ENCODE data around the gene PRSS37. TPM values are rescaled to one million over a fixed set of nuclear protein-coding genes. Genes with fewer than 3 reads are reported as not detected.

Gene PRSS37
- total RNA-seq, 2 donors from 2014 or later, result not detected

DNA sequence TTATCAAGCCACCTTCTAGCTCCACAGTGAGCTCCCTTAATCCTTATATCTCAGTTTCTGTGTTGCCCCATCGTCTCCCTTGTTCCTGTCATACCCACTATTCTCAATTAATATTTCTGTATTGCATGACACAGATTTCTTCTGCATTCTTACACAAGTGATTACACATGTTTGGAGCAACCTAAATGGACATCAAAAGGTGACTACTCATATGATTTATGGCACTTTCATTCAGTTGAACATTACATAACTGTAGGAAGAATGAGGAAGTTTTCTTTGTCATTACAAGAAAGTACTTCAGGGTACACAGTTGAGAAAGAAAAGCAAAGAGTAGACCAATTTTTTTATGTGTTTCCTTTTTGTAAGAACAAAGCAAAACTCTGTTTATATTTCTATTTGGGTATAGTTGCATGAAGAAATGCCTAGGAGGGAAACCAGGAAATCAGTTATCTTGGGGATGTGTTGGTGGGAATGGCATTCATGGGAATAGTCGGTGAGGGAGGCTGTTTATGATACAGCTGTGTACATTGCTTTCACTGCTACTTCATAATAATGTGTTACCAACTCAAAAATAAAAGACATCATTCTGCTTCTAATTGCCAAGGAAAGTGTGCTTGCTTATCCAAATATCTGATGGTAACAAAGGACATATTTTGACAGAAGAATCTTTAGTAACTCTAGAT lies 23.6 kb upstream of the PRSS37 start:
- Histone ChIP-seq H3K36me3 (no peaks in the 10 kb centered on the region), H3K27ac (no peak overlapping the region), H3K4me3 (no peak overlapping the region), H3K27me3 (replicated peaks; ENCODE audit: insufficient read depth) (no peaks in the 10 kb centered on the region), H3K9me3 (peaks cover 3% of the 10 kb centered on the region), H3K4me1 (ENCODE audit: control insufficient read depth in 1 of 2, low read depth in 2 of 2) (no peaks in the 10 kb centered on the region)
- TF ChIP-seq, protein P1, sequence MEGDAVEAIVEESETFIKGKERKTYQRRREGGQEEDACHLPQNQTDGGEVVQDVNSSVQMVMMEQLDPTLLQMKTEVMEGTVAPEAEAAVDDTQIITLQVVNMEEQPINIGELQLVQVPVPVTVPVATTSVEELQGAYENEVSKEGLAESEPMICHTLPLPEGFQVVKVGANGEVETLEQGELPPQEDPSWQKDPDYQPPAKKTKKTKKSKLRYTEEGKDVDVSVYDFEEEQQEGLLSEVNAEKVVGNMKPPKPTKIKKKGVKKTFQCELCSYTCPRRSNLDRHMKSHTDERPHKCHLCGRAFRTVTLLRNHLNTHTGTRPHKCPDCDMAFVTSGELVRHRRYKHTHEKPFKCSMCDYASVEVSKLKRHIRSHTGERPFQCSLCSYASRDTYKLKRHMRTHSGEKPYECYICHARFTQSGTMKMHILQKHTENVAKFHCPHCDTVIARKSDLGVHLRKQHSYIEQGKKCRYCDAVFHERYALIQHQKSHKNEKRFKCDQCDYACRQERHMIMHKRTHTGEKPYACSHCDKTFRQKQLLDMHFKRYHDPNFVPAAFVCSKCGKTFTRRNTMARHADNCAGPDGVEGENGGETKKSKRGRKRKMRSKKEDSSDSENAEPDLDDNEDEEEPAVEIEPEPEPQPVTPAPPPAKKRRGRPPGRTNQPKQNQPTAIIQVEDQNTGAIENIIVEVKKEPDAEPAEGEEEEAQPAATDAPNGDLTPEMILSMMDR (IDR thresholded peaks at IDR 0.05), result no peak
- ATAC-seq (ENCODE audit: insufficient number of reproducible peaks, low FRiP score, low read depth) (no peak), DNase-seq (ENCODE audit: low spot score) (no peak)

DNA sequence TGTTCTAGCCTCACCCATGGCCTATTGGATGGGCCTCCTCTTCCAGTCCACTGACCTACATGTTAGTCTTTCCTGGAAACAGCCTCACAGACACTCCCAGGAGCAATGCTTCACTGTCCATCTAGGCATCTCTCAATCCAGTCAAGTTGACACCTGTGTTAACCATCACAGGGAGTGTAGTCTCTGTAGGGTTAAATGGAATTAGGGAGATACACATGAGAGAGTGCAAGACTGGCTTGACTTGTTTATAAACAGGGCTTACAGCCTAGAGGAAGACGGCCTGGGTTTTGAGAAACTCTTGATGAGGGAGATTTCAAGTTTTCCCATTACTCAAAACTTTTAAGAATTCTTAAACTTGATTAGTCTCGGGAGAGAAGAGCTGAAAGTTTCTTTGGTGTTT lies 18.9 kb upstream of the PRSS37 start:
- Histone ChIP-seq H3K36me3 (no peaks in the 10 kb centered on the region), H3K4me3 (no peak overlapping the region), H3K4me1 (ENCODE audit: control insufficient read depth in 1 of 2, low read depth in 2 of 2) (no peaks in the 10 kb centered on the region), H3K27ac (no peak overlapping the region), H3K27me3 (replicated peaks; ENCODE audit: insufficient read depth) (no peaks in the 10 kb centered on the region), H3K9me3 (peaks cover 11% of the 10 kb centered on the region)
- ATAC-seq (ENCODE audit: insufficient number of reproducible peaks, low FRiP score, low read depth), result no peak
- TF ChIP-seq, protein P1 (IDR thresholded peaks at IDR 0.05), result no peak
- no peak for DNase-seq (ENCODE audit: low spot score)

DNA sequence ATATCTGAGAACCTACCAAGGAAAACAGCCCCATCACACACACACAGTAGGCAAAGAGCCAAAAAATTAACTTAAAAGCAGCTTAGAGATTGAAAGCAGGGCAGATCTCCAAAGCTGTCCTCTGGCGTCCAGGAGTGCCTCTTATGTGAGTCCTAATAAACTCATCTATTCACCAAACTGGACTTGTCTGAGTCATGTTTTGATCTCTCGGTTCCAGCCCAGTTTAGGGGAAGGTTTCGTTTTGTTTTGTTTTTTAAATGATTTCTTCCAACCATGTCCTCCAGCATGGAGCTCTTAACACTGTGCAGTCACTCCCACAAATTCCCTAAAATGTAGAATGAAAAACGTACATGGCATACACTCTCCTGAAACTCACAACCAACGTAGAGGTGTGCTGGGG lies 6.7 kb upstream of the PRSS37 start:
- no peak overlapping the region for H3K27ac ChIP-seq
- H3K4me1 ChIP-seq (ENCODE audit: control insufficient read depth in 1 of 2, low read depth in 2 of 2), result no peaks in the 10 kb centered on the region
- no peaks in the 10 kb centered on the region for H3K27me3 ChIP-seq (replicated peaks; ENCODE audit: insufficient read depth)
- TF ChIP-seq, protein P1 (IDR thresholded peaks at IDR 0.05), result no peak
- DNase-seq (ENCODE audit: low spot score) (no peak), ATAC-seq (ENCODE audit: insufficient number of reproducible peaks, low FRiP score, low read depth) (no peak)
- no peaks in the 10 kb centered on the region for H3K36me3 ChIP-seq
- no peaks in the 10 kb centered on the region for H3K9me3 ChIP-seq
- H3K4me3 ChIP-seq, result no peak overlapping the region

DNA sequence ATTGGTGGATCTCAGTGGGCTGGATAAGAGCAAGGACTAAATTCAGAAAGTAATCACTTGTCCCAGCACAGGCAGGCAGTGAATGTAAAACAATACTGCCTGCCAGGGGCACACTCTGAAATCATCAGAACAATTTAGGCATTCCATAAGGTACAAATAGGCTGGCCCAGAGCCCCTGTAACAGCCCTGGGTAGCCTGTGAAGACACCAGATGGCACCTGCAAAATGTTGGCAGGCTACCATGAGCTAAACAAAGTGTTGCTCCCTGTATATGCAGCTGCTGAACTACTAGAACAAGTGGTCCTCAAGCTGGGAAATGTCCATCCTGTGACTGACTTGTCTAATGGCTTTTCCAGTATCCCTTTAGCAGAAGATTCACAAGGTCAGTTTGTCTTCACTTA lies 3.0 kb upstream of the PRSS37 start:
- no peaks in the 10 kb centered on the region for H3K27me3 ChIP-seq (replicated peaks; ENCODE audit: insufficient read depth)
- no peak for ATAC-seq (ENCODE audit: insufficient number of reproducible peaks, low FRiP score, low read depth)
- no peaks in the 10 kb centered on the region for H3K36me3 ChIP-seq
- H3K9me3 ChIP-seq, result no peaks in the 10 kb centered on the region
- DNase-seq (ENCODE audit: low spot score), result no peak
- no peak overlapping the region for H3K27ac ChIP-seq
- no peaks in the 10 kb centered on the region for H3K4me1 ChIP-seq (ENCODE audit: control insufficient read depth in 1 of 2, low read depth in 2 of 2)
- no peak overlapping the region for H3K4me3 ChIP-seq
- TF ChIP-seq, protein P1 (IDR thresholded peaks at IDR 0.05), result no peak

DNA sequence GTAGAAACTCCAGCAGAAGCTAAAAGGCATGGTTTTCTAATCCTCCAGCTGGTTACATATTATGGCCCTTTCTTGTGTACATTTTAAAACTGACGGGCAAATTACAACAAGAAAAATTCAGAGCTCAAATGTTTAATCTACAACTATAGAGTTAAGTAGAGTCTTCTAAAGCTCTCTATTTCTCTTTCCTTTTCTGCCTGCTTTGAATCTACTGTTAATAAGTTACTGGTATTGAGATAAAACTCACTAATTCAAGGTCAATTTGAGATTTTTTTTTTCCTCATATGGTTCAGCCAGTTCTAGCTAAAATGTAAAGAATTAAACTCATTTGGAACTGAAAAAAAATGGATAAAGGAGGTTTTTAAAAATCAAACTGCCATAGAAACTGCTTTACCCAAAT lies 1.6 kb upstream of the PRSS37 start:
- Histone ChIP-seq H3K4me3 (no peak overlapping the region), H3K36me3 (no peaks in the 10 kb centered on the region), H3K27ac (no peak overlapping the region), H3K9me3 (no peaks in the 10 kb centered on the region), H3K4me1 (ENCODE audit: control insufficient read depth in 1 of 2, low read depth in 2 of 2) (no peaks in the 10 kb centered on the region), H3K27me3 (replicated peaks; ENCODE audit: insufficient read depth) (no peaks in the 10 kb centered on the region)
- no peak for ATAC-seq (ENCODE audit: insufficient number of reproducible peaks, low FRiP score, low read depth)
- no peak for DNase-seq (ENCODE audit: low spot score)
- TF ChIP-seq, protein P1 (IDR thresholded peaks at IDR 0.05), result no peak

Measured in thoracic aorta (tissue), 2 donors.